Naive thymus-derived CD4-positive, alpha-beta T cell (primary cell): ENCODE data around the gene ADORA2B. TPM values are rescaled to one million over a fixed set of nuclear protein-coding genes. Genes with fewer than 3 reads are reported as not detected.
"Not testable (repeated sequence)": the region's sequence is repeated elsewhere in the genome, so short reads cannot be mapped to it uniquely, and the experiment has no call there.

Source experiments
- ATAC-seq: fragments of 150-1000 bp; cut with Tn5 transposase; 2 replicates; pipeline ENCODE4 v1.10.0; 2021; ENCODE audit warnings: mild to moderate bottlenecking, moderate library complexity
- CTCF ChIA-PET: fragments of 350-600 bp; sonication (Branson Sonifier 250); formaldehyde crosslinking; loops from one replicate; lab custom pipeline; 2021; ENCODE audit warnings: antibody characterized with exemption; lab: Charles Lee
- POLR2A ChIA-PET: fragments of 350-600 bp; sonication (Branson Sonifier 250); formaldehyde crosslinking; loops from one replicate; lab custom pipeline; 2021; ENCODE audit warnings: antibody characterized with exemption, inconsistent platforms; lab: Charles Lee
- DNase-seq, 9 donors: peaks; one replicate each; pipeline versions ENCODE4 v3.0.0 to v3.0.0-alpha.2; 2020 to 2022; ENCODE audit warnings: mixed read lengths in 1 of 9
- H3K27ac ChIP-seq: one replicate; pipeline ENCODE4 v1.7.0; 2013; ENCODE audit warnings: mild to moderate bottlenecking, low read depth, low read length, moderate library complexity
- H3K27me3 ChIP-seq, 2 donors: one replicate each; pipeline ENCODE4 v1.7.0; 2013; ENCODE audit warnings: low read length in 2 of 2, mild to moderate bottlenecking in 2 of 2, moderate library complexity in 2 of 2; ENCODE audit not compliant: control insufficient read depth in 2 of 2, insufficient read depth in 2 of 2
- H3K36me3 ChIP-seq, 3 experiments: 1 replicate in 2 of 3; 2 replicates in 1 of 3; pipeline ENCODE4 v1.7.0; 2013; ENCODE audit warnings: low read length in 3 of 3, mild to moderate bottlenecking in 3 of 3, moderate library complexity in 1 of 3; ENCODE audit not compliant: insufficient read depth in 3 of 3, control insufficient read depth in 2 of 3
- H3K4me1 ChIP-seq, 2 donors: one replicate each; pipeline ENCODE4 v1.7.0; 2013; ENCODE audit warnings: low read length in 2 of 2, mild to moderate bottlenecking in 2 of 2, moderate library complexity in 1 of 2; ENCODE audit not compliant: control insufficient read depth in 2 of 2, insufficient read depth in 2 of 2
- H3K4me3 ChIP-seq: 2 replicates; pipeline ENCODE4 v1.7.0; 2013; ENCODE audit warnings: mild to moderate bottlenecking, low read length
- H3K9me3 ChIP-seq, 3 experiments: 1 replicate in 2 of 3; 2 replicates in 1 of 3; pipeline ENCODE4 v1.7.0; 2013; ENCODE audit warnings: low read length in 3 of 3; ENCODE audit not compliant: control insufficient read depth in 2 of 3
- H3K27ac Mint-ChIP-seq, 9 donors: one replicate each; pipeline ENCODE4 v1.8.0; 2020 to 2022; ENCODE audit warnings: mixed read lengths in 9 of 9, mild to moderate bottlenecking in 8 of 9, moderate library complexity in 5 of 9, inconsistent platforms in 2 of 9
- H3K27me3 Mint-ChIP-seq, 5 donors: one replicate each; pipeline ENCODE4 v1.8.0; 2021 to 2022; ENCODE audit warnings: mixed read lengths in 5 of 5, mild to moderate bottlenecking in 1 of 5
- H3K36me3 Mint-ChIP-seq, 5 donors: one replicate each; pipeline ENCODE4 v1.8.0; 2020 to 2022; ENCODE audit warnings: mixed read lengths in 5 of 5, mild to moderate bottlenecking in 3 of 5, inconsistent platforms in 1 of 5
- H3K4me1 Mint-ChIP-seq, 7 donors: one replicate each; pipeline ENCODE4 v1.8.0; 2020 to 2022; ENCODE audit warnings: mixed read lengths in 7 of 7, mild to moderate bottlenecking in 3 of 7, inconsistent platforms in 1 of 7
- H3K4me3 Mint-ChIP-seq, 10 donors: one replicate each; pipeline ENCODE4 v1.8.0; 2020 to 2022; ENCODE audit warnings: mild to moderate bottlenecking in 10 of 10, mixed read lengths in 10 of 10, moderate library complexity in 6 of 10, inconsistent platforms in 2 of 10
- H3K9me3 Mint-ChIP-seq, 11 donors: one replicate each; pipeline ENCODE4 v1.8.0; 2020 to 2022; ENCODE audit warnings: mixed read lengths in 11 of 11, mild to moderate bottlenecking in 4 of 11, inconsistent platforms in 1 of 11, moderate library complexity in 1 of 11
- intact Hi-C, 2 donors: fragments of 100-400 bp; cut with micrococcal nuclease; formaldehyde crosslinking; loops; one replicate each; pipeline ENCODE4 v1.15.1; 2023
- polyA plus RNA-seq, 2 donors: library from polyadenylated mRNA; unstranded; fragments of 300-500 nt; fragmentation: Illumina TruSeq; gene quantifications; one replicate each; pipeline ENCODE4 v1.2.3, GENCODE V29; 2021
- total RNA-seq, 6 experiments: library from RNA in 5 of 6; stranded (reverse) in 5 of 6; gene quantifications; 1 replicate in 5 of 6; 2 replicates in 1 of 6; pipeline ENCODE4 v1.2.3 and lab custom pipeline; 2021 to 2026

The ADORA2B gene
- total RNA-seq (1 to 10 TPM in 2 of 5 experiments, under 1 TPM in 1, not detected in 2; 0.50 to 2.2 (median 1.6) TPM), polyA plus RNA-seq (1 to 10 TPM in 1 of 2 donors, under 1 TPM in 1; 0.71 to 2.6 TPM), total RNA-seq (lab: John Stamatoyannopoulos, UW) (not detected)

- peaks cover 25 to 53% (median 27%) of the 10 kb centered on the region in 5 donors for H3K27me3 Mint-ChIP-seq
- H3K27ac ChIP-seq = no peak within 1 kb of the TSS
- DNase-seq (peak in 8 of 9 donors; percentile 5 to 77 (median 24)), ATAC-seq (peak; percentile 75)
- H3K27me3 ChIP-seq = peaks cover 0 to 7% of the 10 kb centered on the region in 2 donors
- H3K36me3 ChIP-seq = no peaks in the 10 kb centered on the region
- intact Hi-C loops = loop anchor here (1.0 kb wide), 3 partner anchors 14 to 54 kb away; partner anchors contain the start of genes TTC19 (in 1 of the 2) and ZSWIM7 (in 1 of the 2)
- peaks cover 8 to 15% (median 9%) of the 10 kb centered on the region in 7 donors for H3K4me1 Mint-ChIP-seq
- POLR2A ChIA-PET = no interaction called here
- peak within 1 kb of the TSS; percentile 78 to 97 (median 83) for H3K4me3 Mint-ChIP-seq
- no peaks in the 10 kb centered on the region for H3K9me3 Mint-ChIP-seq
- peak within 1 kb of the TSS; percentile 60 for H3K4me3 ChIP-seq
- CTCF ChIA-PET = interaction anchor here (1.1 kb wide), 1 partner anchor 52 kb away, joined by 4 read pairs; no protein-coding TSS in a partner anchor
- H3K9me3 ChIP-seq = no peaks in the 10 kb centered on the region
- H3K27ac Mint-ChIP-seq = peak within 1 kb of the TSS in 1 of 9 donors; percentile 33
- peaks cover 0 to 4% (median 1%) of the 10 kb centered on the region in 5 donors for H3K36me3 Mint-ChIP-seq
- no peaks in the 10 kb centered on the region for H3K4me1 ChIP-seq
These were observed at the start of gene ADORA2B for GRCh38 chr17:15944759-15945526. Gene ADORA2B, plus strand, starts transcription at chr17:15945130. Its CDS starts 119 bp downstream, at chr17:15945249.

GRCh38 chr17:15896277-15896676, 48.7 kb upstream of the ADORA2B start:
- Mint-ChIP-seq H3K4me1 (peaks cover 11 to 28% (median 24%) of the 10 kb centered on the region in 7 donors), H3K27ac (peak overlapping the region in 7 of 9 donors; percentile 21 to 88 (median 39)), H3K36me3 (peaks cover 0 to 4% (median 3%) of the 10 kb centered on the region in 5 donors), H3K4me3 (peak overlapping the region in 2 of 10 donors; percentile 8 to 79), H3K9me3 (peaks cover 0 to 4% (median 0%) of the 10 kb centered on the region in 11 donors), H3K27me3 (peaks cover 0 to 7% (median 0%) of the 10 kb centered on the region in 5 donors)
- CTCF ChIA-PET = no interaction called here
- H3K4me3 ChIP-seq = no peak overlapping the region
- H3K4me1 ChIP-seq = peaks cover 0 to 8% of the 10 kb centered on the region in 2 donors
- H3K27me3 ChIP-seq = no peaks in the 10 kb centered on the region
- H3K27ac ChIP-seq = no peak overlapping the region
- no peaks in the 10 kb centered on the region for H3K36me3 ChIP-seq
- DNase-seq (no peak), ATAC-seq (no peak)
- H3K9me3 ChIP-seq = no peaks in the 10 kb centered on the region
- intact Hi-C loops = loop anchor here (2.0 kb wide), 3 partner anchors 63 to 103 kb away; partner anchors contain the start of genes TTC19 (in 1 of the 2) and ZSWIM7 (in 1 of the 2)
- POLR2A ChIA-PET = no interaction called here

GRCh38 chr17:15896834-15897233, 48.1 kb upstream of the ADORA2B start:
- peaks cover 0 to 4% (median 3%) of the 10 kb centered on the region in 5 donors for H3K36me3 Mint-ChIP-seq
- H3K27ac ChIP-seq = no peak overlapping the region

GRCh38 chr17:15899596-15899995, 45.3 kb upstream of the ADORA2B start:
- H3K9me3 Mint-ChIP-seq, H3K27ac Mint-ChIP-seq, H3K36me3 Mint-ChIP-seq, intact Hi-C loops, H3K27me3 Mint-ChIP-seq, ATAC-seq, H3K4me3 ChIP-seq, H3K27ac ChIP-seq, H3K27me3 ChIP-seq, H3K4me1 ChIP-seq, POLR2A ChIA-PET, H3K36me3 ChIP-seq, DNase-seq, H3K9me3 ChIP-seq: not testable (repeated sequence)
- Mint-ChIP-seq H3K4me1 (peaks cover 8 to 26% (median 24%) of the 10 kb centered on the region in 7 donors), H3K4me3 (peak overlapping the region in 1 of 10 donors; percentile 52)
- CTCF ChIA-PET = interaction anchor here (0.6 kb wide), 1 partner anchor 96 kb away, joined by 3 read pairs; no protein-coding TSS in a partner anchor

More at GRCh38 chr17:15896834-15897233, 48.1 kb upstream of the ADORA2B start:
- Mint-ChIP-seq H3K27me3 (peaks cover 0 to 10% (median 0%) of the 10 kb centered on the region in 5 donors), H3K4me3 (peak overlapping the region; percentile 39 to 89 (median 79)), H3K9me3 (peaks cover 0 to 4% (median 0%) of the 10 kb centered on the region in 11 donors), H3K27ac (peak overlapping the region; percentile 66 to 95 (median 83)), H3K4me1 (peaks cover 11 to 28% (median 24%) of the 10 kb centered on the region in 7 donors)
- CTCF ChIA-PET = no interaction called here
- no peak for ATAC-seq
- DNase-seq = no peak
- intact Hi-C loops = loop anchor here (2.0 kb wide), 3 partner anchors 62 to 102 kb away; partner anchors contain the start of genes TTC19 (in 1 of the 2) and ZSWIM7 (in 1 of the 2)
- Histone ChIP-seq H3K4me3 (no peak overlapping the region), H3K9me3 (no peaks in the 10 kb centered on the region), H3K27me3 (no peaks in the 10 kb centered on the region), H3K4me1 (peaks cover 0 to 8% of the 10 kb centered on the region in 2 donors), H3K36me3 (no peaks in the 10 kb centered on the region)
- POLR2A ChIA-PET = no interaction called here

GRCh38 chr17:15900871-15901270, 44.1 kb upstream of the ADORA2B start:
- ChIA-PET POLR2A (no interaction called here), CTCF (no interaction called here)
- no peak overlapping the region for H3K27ac ChIP-seq
- Mint-ChIP-seq H3K27ac (no peak overlapping the region), H3K27me3 (peaks cover 0 to 8% (median 0%) of the 10 kb centered on the region in 5 donors), H3K4me1 (peaks cover 8 to 25% (median 23%) of the 10 kb centered on the region in 7 donors), H3K9me3 (peaks cover 0 to 4% (median 0%) of the 10 kb centered on the region in 11 donors), H3K36me3 (peaks cover 0 to 4% (median 3%) of the 10 kb centered on the region in 5 donors), H3K4me3 (no peak overlapping the region)
- H3K9me3 ChIP-seq = no peaks in the 10 kb centered on the region
- no peak overlapping the region for H3K4me3 ChIP-seq
- H3K36me3 ChIP-seq = no peaks in the 10 kb centered on the region
- no peak for ATAC-seq
- no peak for DNase-seq
- intact Hi-C loops = no loop called here
- H3K27me3 ChIP-seq = no peaks in the 10 kb centered on the region
- H3K4me1 ChIP-seq = peaks cover 0 to 8% of the 10 kb centered on the region in 2 donors

DNA sequence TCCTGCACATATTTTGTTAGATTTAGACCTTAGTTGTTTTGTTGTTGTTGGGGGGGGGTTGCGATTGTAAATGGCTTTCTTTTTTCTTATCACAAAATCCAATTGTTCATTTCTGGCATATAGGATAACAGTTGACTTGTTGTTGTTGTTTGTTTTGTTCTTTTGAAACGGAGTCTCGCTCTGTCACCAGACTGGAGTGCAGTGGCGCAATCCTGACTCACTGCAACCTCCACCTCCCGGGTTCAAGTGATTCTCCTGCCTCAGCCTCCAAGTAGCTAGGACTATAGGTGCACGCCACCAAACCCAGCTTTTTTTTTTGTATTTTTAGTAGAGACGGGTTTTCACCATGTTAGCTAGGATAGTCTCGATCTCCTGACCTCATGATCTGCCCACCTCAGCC, 39.7 kb upstream of the ADORA2B start:
- POLR2A ChIA-PET, CTCF ChIA-PET, intact Hi-C loops: not testable (repeated sequence)

More for the DNA sequence above, 39.7 kb upstream of the ADORA2B start:
- H3K36me3 ChIP-seq, H3K36me3 Mint-ChIP-seq, H3K27ac Mint-ChIP-seq, DNase-seq, H3K9me3 Mint-ChIP-seq, H3K4me1 ChIP-seq, ATAC-seq, H3K27ac ChIP-seq, H3K4me3 ChIP-seq, H3K9me3 ChIP-seq, H3K4me3 Mint-ChIP-seq, H3K4me1 Mint-ChIP-seq, H3K27me3 ChIP-seq: not testable (repeated sequence)
- peaks cover 0 to 25% (median 0%) of the 10 kb centered on the region in 5 donors for H3K27me3 Mint-ChIP-seq
